GM12872 (cell line): Measurements from ENCODE around the gene MEIOB.

Experiments
- TF ChIP-seq, protein P1 (sequence below): IDR thresholded peaks from 3 replicates; pipeline ENCODE4 v1.5.1; 2011; ENCODE audit warnings: low read depth, mild to moderate bottlenecking, low read length, moderate library complexity; ENCODE audit not compliant: insufficient read depth

Gene MEIOB

GRCh38 chr16:1809281-1809801, 62.6 kb downstream of the MEIOB start:
- TF ChIP-seq, protein P1, sequence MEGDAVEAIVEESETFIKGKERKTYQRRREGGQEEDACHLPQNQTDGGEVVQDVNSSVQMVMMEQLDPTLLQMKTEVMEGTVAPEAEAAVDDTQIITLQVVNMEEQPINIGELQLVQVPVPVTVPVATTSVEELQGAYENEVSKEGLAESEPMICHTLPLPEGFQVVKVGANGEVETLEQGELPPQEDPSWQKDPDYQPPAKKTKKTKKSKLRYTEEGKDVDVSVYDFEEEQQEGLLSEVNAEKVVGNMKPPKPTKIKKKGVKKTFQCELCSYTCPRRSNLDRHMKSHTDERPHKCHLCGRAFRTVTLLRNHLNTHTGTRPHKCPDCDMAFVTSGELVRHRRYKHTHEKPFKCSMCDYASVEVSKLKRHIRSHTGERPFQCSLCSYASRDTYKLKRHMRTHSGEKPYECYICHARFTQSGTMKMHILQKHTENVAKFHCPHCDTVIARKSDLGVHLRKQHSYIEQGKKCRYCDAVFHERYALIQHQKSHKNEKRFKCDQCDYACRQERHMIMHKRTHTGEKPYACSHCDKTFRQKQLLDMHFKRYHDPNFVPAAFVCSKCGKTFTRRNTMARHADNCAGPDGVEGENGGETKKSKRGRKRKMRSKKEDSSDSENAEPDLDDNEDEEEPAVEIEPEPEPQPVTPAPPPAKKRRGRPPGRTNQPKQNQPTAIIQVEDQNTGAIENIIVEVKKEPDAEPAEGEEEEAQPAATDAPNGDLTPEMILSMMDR: no peak

GRCh38 chr16:1808691-1809090, 63.3 kb downstream of the MEIOB start:
- TF ChIP-seq, protein P1: no peak

GRCh38 chr16:1807626-1808025, 64.3 kb downstream of the MEIOB start:
- TF ChIP-seq, protein P1: no peak

GRCh38 chr16:1800701-1801100, 71.3 kb downstream of the MEIOB start:
- TF ChIP-seq, protein P1: no peak

DNA sequence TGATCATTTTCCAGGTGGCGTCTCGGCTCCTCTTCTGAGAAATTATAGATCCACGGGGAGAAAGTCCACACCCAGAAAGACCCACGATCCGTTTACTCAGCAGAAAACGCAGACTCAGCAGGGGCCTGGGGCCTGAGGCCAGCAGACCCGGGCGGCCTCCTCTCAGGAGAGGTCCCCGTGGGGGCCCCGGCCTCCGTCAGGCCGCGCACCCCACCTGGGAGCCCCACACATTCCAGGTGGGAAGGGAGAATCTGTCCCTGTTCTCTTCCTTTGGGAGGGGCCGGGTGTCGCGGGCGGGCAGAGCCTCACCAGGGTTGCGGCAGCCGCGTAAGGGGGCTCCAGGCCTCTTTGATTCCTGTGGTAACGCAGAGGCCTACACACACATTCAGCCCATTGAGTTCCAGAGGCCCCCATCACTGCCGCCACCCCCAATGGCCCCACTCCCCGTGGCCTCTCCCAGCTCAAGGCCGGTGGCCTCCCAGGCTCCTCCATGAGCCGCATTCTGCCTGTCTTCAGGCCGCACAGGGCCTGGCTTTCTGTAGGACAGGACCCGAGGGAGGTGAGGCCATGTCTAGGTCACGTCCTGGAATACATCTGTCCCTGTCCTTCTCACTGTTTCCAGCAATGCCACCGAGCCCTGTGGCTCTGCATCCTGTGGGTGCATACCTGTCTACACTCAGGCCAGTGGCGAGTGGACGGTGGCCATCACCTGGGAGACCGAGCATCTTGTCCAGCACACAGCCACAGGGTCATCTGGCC, 76.9 kb downstream of the MEIOB start:
- TF ChIP-seq, protein P1: no peak

GRCh38 chr16:1794221-1794871, 77.6 kb downstream of the MEIOB start:
- TF ChIP-seq, protein P1: no peak

GRCh38 chr16:1793578-1794220, 78.3 kb downstream of the MEIOB start, which contains the start of gene IGFALS:
Gene IGFALS, minus strand, starts transcription at chr16:1793705. Its CDS starts 53 bp downstream, at chr16:1793652.
- TF ChIP-seq, protein P1: no peak
